ENCODE data around the gene EPB42.

GRCh38 chr15:43230640-43231115, 9.9 kb upstream of the EPB42 start:
- no peak for TF ChIP-seq EZH2 (IDR thresholded peaks at IDR 0.05; ENCODE audit: insufficient read depth, poor library complexity, severe bottlenecking)
- TF ChIP-seq EZH2phosphoT487 (IDR thresholded peaks at IDR 0.05; ENCODE audit: insufficient read depth, low read depth) = no peak
